WTC11 (cell line): ENCODE measurements around the gene PHACTR3. TPM values are rescaled to one million over a fixed set of nuclear protein-coding genes. Genes with fewer than 3 reads are reported as not detected.

Experiments used
- ATAC-seq: fragments of 200-7000 bp; cut with Tn5 transposase; 2 replicates; pipeline ENCODE4 v1.10.0; 2021; ENCODE audit warnings: mild to moderate bottlenecking, moderate library complexity
- CTCF ChIA-PET: fragments of 300-600 bp; sonication (Branson Sonifier 250); formaldehyde crosslinking; loops from one replicate; lab custom pipeline; 2021; ENCODE audit warnings: antibody characterized with exemption; lab: Charles Lee
- POLR2A ChIA-PET: fragments of 350-600 bp; sonication (Branson Sonifier 250); formaldehyde crosslinking; loops from one replicate; lab custom pipeline; 2021; ENCODE audit warnings: antibody characterized with exemption; lab: Charles Lee
- DNase-seq: peaks from one replicate; pipeline ENCODE4 v3.0.0; 2021; ENCODE audit warnings: low spot score
- H3K27ac Mint-ChIP-seq: 2 replicates; pipeline ENCODE4 v1.8.0; 2021; ENCODE audit warnings: mixed read lengths
- H3K27me3 Mint-ChIP-seq: 2 replicates; pipeline ENCODE4 v1.8.0; 2021; ENCODE audit warnings: low read depth, mild to moderate bottlenecking, moderate library complexity, mixed read lengths
- H3K36me3 Mint-ChIP-seq: 2 replicates; pipeline ENCODE4 v1.8.0; 2021; ENCODE audit warnings: mixed read lengths
- H3K4me1 Mint-ChIP-seq: 2 replicates; pipeline ENCODE4 v1.8.0; 2022; ENCODE audit warnings: mixed read lengths
- H3K4me3 Mint-ChIP-seq: 2 replicates; pipeline ENCODE4 v1.8.0; 2021; ENCODE audit warnings: mild to moderate bottlenecking, moderate library complexity, mixed read lengths
- H3K9me3 Mint-ChIP-seq: 2 replicates; pipeline ENCODE4 v1.8.0; 2021; ENCODE audit warnings: mixed read lengths
- CBFB ChIP-seq: sonication (generic); formaldehyde crosslinking; IDR thresholded peaks from 2 replicates; pipeline ENCODE4 v1.8.1; 2022; ENCODE audit warnings: mild to moderate bottlenecking, low read depth, missing genetic modification reagents
- CREM ChIP-seq: sonication (generic); formaldehyde crosslinking; IDR thresholded peaks from 2 replicates; pipeline ENCODE4 v1.8.1; 2022; ENCODE audit warnings: mild to moderate bottlenecking, missing genetic modification reagents, moderate library complexity
- ERG ChIP-seq: fragments of 250-450 bp; sonication (Bioruptor Pico); IDR thresholded peaks from 2 replicates; pipeline ENCODE4 v1.8.0; 2021; ENCODE audit warnings: mild to moderate bottlenecking
- GABPB1 ChIP-seq: sonication (generic); formaldehyde crosslinking; IDR thresholded peaks from 2 replicates; pipeline ENCODE4 v1.8.1; 2023; ENCODE audit warnings: mild to moderate bottlenecking, missing genetic modification reagents
- GRHL2 ChIP-seq: fragments of 250-450 bp; sonication (Bioruptor Pico); IDR thresholded peaks from 2 replicates; pipeline ENCODE4 v1.8.0; 2022; ENCODE audit warnings: mild to moderate bottlenecking, moderate library complexity; ENCODE audit not compliant: insufficient replicate concordance, severe bottlenecking
- GTF2I ChIP-seq: fragments of 250-450 bp; sonication (Bioruptor Pico); conservative IDR thresholded peaks from 2 replicates; pipeline ENCODE4 v1.4.0; 2021; ENCODE audit warnings: mild to moderate bottlenecking
- RORB ChIP-seq: fragments of 250-450 bp; sonication (Bioruptor Pico); IDR thresholded peaks from 2 replicates; pipeline ENCODE4 v1.9.0; 2021; ENCODE audit warnings: mild to moderate bottlenecking
- ZBTB43 ChIP-seq: sonication (generic); formaldehyde crosslinking; IDR thresholded peaks from 2 replicates; pipeline ENCODE4 v1.8.1; 2023; ENCODE audit warnings: mild to moderate bottlenecking, missing genetic modification reagents
- ZNF121 ChIP-seq: sonication (generic); formaldehyde crosslinking; IDR thresholded peaks from 2 replicates; pipeline ENCODE4 v1.8.0; 2023; ENCODE audit warnings: missing genetic modification reagents
- ZNF219 ChIP-seq: sonication (generic); formaldehyde crosslinking; IDR thresholded peaks from 2 replicates; pipeline ENCODE4 v1.8.0; 2023; ENCODE audit warnings: missing genetic modification reagents, mild to moderate bottlenecking, borderline replicate concordance
- ZNF232 ChIP-seq: sonication (generic); formaldehyde crosslinking; IDR thresholded peaks from 2 replicates; pipeline ENCODE4 v1.8.0; 2022; ENCODE audit warnings: mild to moderate bottlenecking, missing genetic modification reagents
- ZNF416 ChIP-seq: fragments of 250-450 bp; sonication (Bioruptor Pico); IDR thresholded peaks from 2 replicates; pipeline ENCODE4 v1.9.0; 2021; ENCODE audit warnings: mild to moderate bottlenecking, inconsistent platforms
- ZNF425 ChIP-seq: fragments of 250-450 bp; sonication (Bioruptor Pico); conservative IDR thresholded peaks from 2 replicates; pipeline ENCODE4 v1.9.0; 2021; ENCODE audit warnings: mild to moderate bottlenecking
- total RNA-seq: library from RNA; stranded (reverse); gene quantifications from 3 replicates; pipeline ENCODE4 v1.2.3, GENCODE V29; 2021
- TF ChIP-seq, protein P1 (sequence below): sonication (generic); formaldehyde crosslinking; IDR thresholded peaks from 2 replicates; pipeline ENCODE4 v1.8.0; 2022; ENCODE audit warnings: mild to moderate bottlenecking, missing genetic modification reagents
- TF ChIP-seq, protein P2 (sequence below): sonication (generic); formaldehyde crosslinking; IDR thresholded peaks from 2 replicates; pipeline ENCODE4 v1.8.1; 2022; ENCODE audit warnings: low read depth, mild to moderate bottlenecking, moderate library complexity, missing genetic modification reagents, borderline replicate concordance
- TF ChIP-seq, protein P3 (sequence below): sonication (generic); formaldehyde crosslinking; IDR thresholded peaks from 2 replicates; pipeline ENCODE4 v1.8.0; 2022; ENCODE audit warnings: mild to moderate bottlenecking, missing genetic modification reagents

PHACTR3 gene
- total RNA-seq, 1 experiment from 2014 or later, result 0.28 TPM

DNA sequence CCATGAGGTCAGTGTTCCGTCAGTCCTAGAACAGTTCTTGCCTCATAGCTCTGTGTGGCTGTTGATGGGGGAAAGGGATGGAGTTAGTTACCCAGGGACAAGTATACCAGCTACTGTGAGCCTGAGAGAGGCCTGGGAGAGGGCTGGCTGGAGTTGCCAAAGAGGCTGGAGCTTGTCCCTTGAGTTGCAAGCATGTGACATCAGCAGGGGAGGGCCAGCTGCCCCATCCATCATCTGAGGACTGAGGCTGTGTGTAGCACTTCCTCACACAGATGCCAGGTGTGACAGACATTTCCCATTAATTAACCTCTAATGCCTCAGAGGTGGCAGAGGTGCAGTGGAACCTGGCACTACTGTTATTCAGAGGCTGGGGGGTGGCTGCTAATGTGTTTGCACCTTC, 131.6 kb downstream of the PHACTR3 start:
- Mint-ChIP-seq H3K9me3 (no peaks in the 10 kb centered on the region), H3K27ac (no peak overlapping the region), H3K4me1 (no peaks in the 10 kb centered on the region; the same call in 1 of the 2 replicates), H3K27me3 (peaks cover 34% of the 10 kb centered on the region), H3K4me3 (no peak overlapping the region), H3K36me3 (no peaks in the 10 kb centered on the region)
- DNase-seq (no peak), ATAC-seq (no peak)
- no peak for TF ChIP-seq ZNF121 (CRISPR knock-in tag)
- TF ChIP-seq CBFB (CRISPR knock-in tag), result no peak
- TF ChIP-seq ZNF416 (CRISPR knock-in tag), result no peak
- TF ChIP-seq GABPB1 (CRISPR knock-in tag), result no peak
- TF ChIP-seq GTF2I (CRISPR knock-in tag), result no peak
- TF ChIP-seq, protein P1, sequence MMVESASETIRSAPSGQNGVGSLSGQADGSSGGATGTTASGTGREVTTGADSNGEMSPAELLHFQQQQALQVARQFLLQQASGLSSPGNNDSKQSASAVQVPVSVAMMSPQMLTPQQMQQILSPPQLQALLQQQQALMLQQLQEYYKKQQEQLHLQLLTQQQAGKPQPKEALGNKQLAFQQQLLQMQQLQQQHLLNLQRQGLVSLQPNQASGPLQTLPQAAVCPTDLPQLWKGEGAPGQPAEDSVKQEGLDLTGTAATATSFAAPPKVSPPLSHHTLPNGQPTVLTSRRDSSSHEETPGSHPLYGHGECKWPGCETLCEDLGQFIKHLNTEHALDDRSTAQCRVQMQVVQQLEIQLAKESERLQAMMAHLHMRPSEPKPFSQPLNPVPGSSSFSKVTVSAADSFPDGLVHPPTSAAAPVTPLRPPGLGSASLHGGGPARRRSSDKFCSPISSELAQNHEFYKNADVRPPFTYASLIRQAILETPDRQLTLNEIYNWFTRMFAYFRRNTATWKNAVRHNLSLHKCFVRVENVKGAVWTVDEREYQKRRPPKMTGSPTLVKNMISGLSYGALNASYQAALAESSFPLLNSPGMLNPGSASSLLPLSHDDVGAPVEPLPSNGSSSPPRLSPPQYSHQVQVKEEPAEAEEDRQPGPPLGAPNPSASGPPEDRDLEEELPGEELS (CRISPR knock-in tag), result no peak
- TF ChIP-seq ZNF232 (CRISPR knock-in tag), result no peak
- TF ChIP-seq, protein P2, sequence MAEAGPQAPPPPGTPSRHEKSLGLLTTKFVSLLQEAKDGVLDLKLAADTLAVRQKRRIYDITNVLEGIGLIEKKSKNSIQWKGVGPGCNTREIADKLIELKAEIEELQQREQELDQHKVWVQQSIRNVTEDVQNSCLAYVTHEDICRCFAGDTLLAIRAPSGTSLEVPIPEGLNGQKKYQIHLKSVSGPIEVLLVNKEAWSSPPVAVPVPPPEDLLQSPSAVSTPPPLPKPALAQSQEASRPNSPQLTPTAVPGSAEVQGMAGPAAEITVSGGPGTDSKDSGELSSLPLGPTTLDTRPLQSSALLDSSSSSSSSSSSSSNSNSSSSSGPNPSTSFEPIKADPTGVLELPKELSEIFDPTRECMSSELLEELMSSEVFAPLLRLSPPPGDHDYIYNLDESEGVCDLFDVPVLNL (CRISPR knock-in tag), result no peak
- no peak for TF ChIP-seq RORB (CRISPR knock-in tag)
- TF ChIP-seq ZBTB43, result no peak
- TF ChIP-seq GRHL2 (CRISPR knock-in tag), result no peak
- TF ChIP-seq ERG (CRISPR knock-in tag), result no peak
- POLR2A ChIA-PET, result no interaction called here
- CTCF ChIA-PET, result interaction anchor here (0.6 to 3.6 kb wide), 3 partner anchors 9 to 1449 kb away, joined by 3 to 10 read pairs (median 3); no protein-coding TSS in a partner anchor

GRCh38 chr20:59736366-59736765, 132.0 kb downstream of the PHACTR3 start:
- H3K27me3 Mint-ChIP-seq, result peaks cover 30% of the 10 kb centered on the region
- no peaks in the 10 kb centered on the region for H3K36me3 Mint-ChIP-seq
- no peaks in the 10 kb centered on the region; the same call in 1 of the 2 replicates for H3K4me1 Mint-ChIP-seq
- H3K9me3 Mint-ChIP-seq, result no peaks in the 10 kb centered on the region
- TF ChIP-seq, protein P3, sequence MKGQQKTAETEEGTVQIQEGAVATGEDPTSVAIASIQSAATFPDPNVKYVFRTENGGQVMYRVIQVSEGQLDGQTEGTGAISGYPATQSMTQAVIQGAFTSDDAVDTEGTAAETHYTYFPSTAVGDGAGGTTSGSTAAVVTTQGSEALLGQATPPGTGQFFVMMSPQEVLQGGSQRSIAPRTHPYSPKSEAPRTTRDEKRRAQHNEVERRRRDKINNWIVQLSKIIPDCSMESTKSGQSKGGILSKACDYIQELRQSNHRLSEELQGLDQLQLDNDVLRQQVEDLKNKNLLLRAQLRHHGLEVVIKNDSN, result no peak
- ATAC-seq, result no peak
- POLR2A ChIA-PET, result no interaction called here
- H3K4me3 Mint-ChIP-seq, result no peak overlapping the region
- DNase-seq, result no peak
- no peak overlapping the region for H3K27ac Mint-ChIP-seq
- CTCF ChIA-PET, result interaction anchor here (0.6 to 3.6 kb wide), 2 partner anchors 11 to 1449 kb away, joined by 3 to 10 read pairs; no protein-coding TSS in a partner anchor

DNA sequence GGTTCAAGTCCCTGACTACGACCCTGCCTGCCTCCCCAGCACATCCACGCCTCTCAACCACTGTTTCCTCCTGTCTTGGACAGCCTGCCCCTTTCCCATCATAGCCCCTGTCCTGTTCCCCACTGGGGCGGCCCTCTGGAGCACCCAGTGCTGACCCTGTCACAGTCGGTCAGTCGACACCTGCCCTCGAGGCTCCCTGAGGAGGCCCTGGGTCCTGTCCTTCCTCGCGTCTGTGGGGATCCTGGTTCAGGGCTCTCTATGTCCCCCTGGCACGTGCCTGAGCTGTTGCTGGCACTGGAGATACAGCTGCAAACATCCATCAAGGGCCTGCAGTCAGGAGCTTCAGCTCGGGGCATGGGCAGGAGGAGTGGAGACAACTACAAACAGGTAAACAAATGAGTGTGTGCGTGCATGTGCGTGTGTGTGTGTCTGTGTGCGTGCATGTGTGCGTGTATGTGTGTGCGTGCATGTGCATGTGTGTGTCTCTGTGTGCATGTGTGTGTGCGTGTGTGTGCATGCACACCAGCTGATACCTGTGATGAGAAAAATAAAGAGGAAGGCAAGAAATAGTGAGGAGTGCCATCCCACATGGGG, 132.8 kb downstream of the PHACTR3 start:
- CTCF ChIA-PET, result interaction anchor here (3.6 kb wide), 1 partner anchor 11 kb away, joined by 10 read pairs; no protein-coding TSS in a partner anchor
- no peak for DNase-seq

More for the DNA sequence above, 132.8 kb downstream of the PHACTR3 start:
- Mint-ChIP-seq H3K27ac (no peak overlapping the region), H3K4me3 (no peak overlapping the region), H3K27me3 (peaks cover 27% of the 10 kb centered on the region), H3K36me3 (no peaks in the 10 kb centered on the region), H3K4me1 (no peaks in the 10 kb centered on the region; the same call in 1 of the 2 replicates), H3K9me3 (no peaks in the 10 kb centered on the region)
- POLR2A ChIA-PET, result no interaction called here
- no peak for ATAC-seq
- TF ChIP-seq CREM (no peak), ZNF219 (CRISPR knock-in tag) (no peak), ZNF425 (CRISPR knock-in tag) (no peak)
- TF ChIP-seq, all 79 proteins: peak for 0
